SH-SY5Y (cell line): ENCODE results near the gene MTCL3.

Experiments used
- GATA2 ChIP-seq: IDR thresholded peaks from 2 replicates; pipeline ENCODE4 v1.6.1; 2011; ENCODE audit warnings: mild to moderate bottlenecking, low read depth, low read length
- GATA3 ChIP-seq: IDR thresholded peaks from 2 replicates; pipeline ENCODE4 v1.6.1; 2011; ENCODE audit warnings: low read depth, mild to moderate bottlenecking, low read length, moderate library complexity

DNA sequence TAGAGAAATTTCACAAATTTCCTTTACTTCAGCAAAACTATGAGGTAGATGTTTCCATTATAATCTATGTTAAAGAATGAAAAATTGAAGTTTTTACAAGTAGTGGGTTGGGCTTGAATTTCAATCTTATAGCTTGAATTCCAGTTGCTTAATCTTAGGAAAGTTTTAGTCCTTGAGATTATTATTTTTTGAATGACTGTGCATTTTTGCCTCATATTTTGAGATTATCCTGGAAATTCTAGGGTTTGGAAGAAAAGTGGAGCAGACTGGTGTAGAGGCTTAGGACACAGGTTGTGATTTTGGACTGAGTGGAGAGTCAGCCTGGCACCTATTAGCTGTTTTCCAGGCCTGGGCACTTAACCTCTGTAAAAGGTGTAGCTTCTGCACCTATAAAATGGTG lies 5.7 kb downstream of the MTCL3 start:
- no peak for TF ChIP-seq GATA2
- TF ChIP-seq GATA3, result no peak
